Measurements from ENCODE around the gene RMRP. TPM values are rescaled to one million over a fixed set of nuclear protein-coding genes. Genes with fewer than 3 reads are reported as not detected.

RMRP gene
- total and polyA plus RNA-seq, 2 donors (not counting 1 experiment from before 2014, with no cell fraction given): 7,890 TPM; not detected in 1

DNA sequence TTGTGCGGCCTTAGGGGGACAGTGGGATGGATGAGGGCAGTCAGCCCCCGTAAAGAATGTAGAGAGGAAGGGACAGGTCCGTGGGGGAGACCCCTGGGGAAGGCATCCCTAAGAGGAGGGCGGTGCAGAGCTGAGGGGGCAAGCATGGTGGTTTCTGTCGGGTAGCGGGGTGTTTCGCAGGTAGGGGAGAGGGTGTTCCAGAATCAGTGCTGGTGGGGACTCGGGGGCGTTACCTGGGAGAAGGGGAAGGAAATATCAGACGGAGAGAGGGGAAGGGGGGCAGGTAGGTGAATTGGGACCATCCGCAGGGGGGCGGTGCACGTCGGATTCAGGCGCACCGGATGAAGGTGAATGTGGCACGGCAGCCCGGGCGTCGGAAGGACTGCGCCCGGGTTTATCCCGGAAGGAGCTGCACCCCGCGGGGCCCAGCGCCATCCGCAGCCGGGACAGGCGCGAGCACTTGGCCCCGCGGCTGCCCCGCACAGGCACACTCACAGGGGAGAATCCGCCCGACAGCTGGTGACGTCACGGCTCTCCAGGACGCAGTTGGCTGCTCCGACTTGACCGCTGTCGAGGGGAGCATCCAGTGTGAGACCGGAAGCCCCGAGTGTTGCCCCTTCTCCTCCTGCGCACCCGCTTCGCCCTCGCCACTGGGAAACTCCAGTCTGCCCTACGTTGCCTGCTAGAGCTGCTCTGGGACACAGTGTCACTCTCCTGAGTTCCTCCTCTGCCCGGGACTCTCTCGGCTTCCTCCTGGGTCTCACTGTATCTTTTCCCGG is 40.9 kb downstream of the RMRP start:
- Histone ChIP-seq H3K27me3 (replicated peaks in 1 of 4; ENCODE audit: control extremely low read depth in 1 of 4, control insufficient read depth in 3 of 4, insufficient read depth in 4 of 4, low read length in 3 of 4) (no peaks in the 10 kb centered on the region), H3K9me3 (ENCODE audit: control extremely low read depth in 1 of 3, control insufficient read depth in 2 of 3, insufficient read depth in 1 of 3, low read length in 2 of 3) (no peaks in the 10 kb centered on the region), H3K4me2 (replicated peaks; ENCODE audit: low read depth, low read length, poor library complexity, severe bottlenecking) (peak overlapping the region; percentile 76), H3K4me1 (ENCODE audit: control insufficient read depth in 2 of 2, insufficient read depth in 2 of 2, low read length in 2 of 2) (peaks cover 79 to 95% of the 10 kb centered on the region in 2 donors), H2AFZ (ENCODE audit: insufficient read depth, low read depth, low read length, poor library complexity, severe bottlenecking) (peak overlapping the region; percentile 56), H3K9ac (ENCODE audit: low read length) (peak overlapping the region; percentile 93), H3K79me2 (ENCODE audit: control insufficient read depth, insufficient read depth, low read length) (peaks cover 48% of the 10 kb centered on the region), H3K27ac (ENCODE audit: low read length in 2 of 2) (peak overlapping the region; percentile 95 to 97), H4K20me1 (ENCODE audit: control insufficient read depth, insufficient read depth, low read length, poor library complexity, severe bottlenecking) (peaks cover 41% of the 10 kb centered on the region), H3K4me3 (ENCODE audit: control extremely low read depth in 1 of 5, extremely low read depth in 1 of 5, insufficient read depth in 1 of 5, low read depth in 2 of 5, low read length in 4 of 5) (peak overlapping the region; percentile 80 to 91 (median 90)), H3K36me3 (replicated peaks in 1 of 2; ENCODE audit: control extremely low read depth in 1 of 2, control insufficient read depth in 1 of 2, extremely low read depth in 1 of 2, insufficient read depth in 2 of 2, low read length in 1 of 2) (peaks cover 8 to 42% of the 10 kb centered on the region in 2 experiments)
- H3K4me3 Mint-ChIP-seq: peak overlapping the region; percentile 86
- 6% methylated on average over 51 of the region's 51 CpGs for WGBS (ENCODE audit: insufficient coverage)
- no peaks in the 10 kb centered on the region for H3K27me3 Mint-ChIP-seq
- H3K9me3 Mint-ChIP-seq (ENCODE audit: insufficient read depth): no peaks in the 10 kb centered on the region
- ATAC-seq (ENCODE audit: low read depth) (peak; percentile 11), DNase-seq (peak; percentile 82)
- intact Hi-C loops (cut with micrococcal nuclease): no loop called here
- POLR2A ChIA-PET: interaction anchor here (0.6 to 7.1 kb wide), 11 partner anchors 10 to 575 kb away, joined by 3 to 114 read pairs (median 5); partner anchors contain the start of genes CCDC107, CREB3, RMRP and SIT1
- peaks cover 94% of the 10 kb centered on the region for H3K4me1 Mint-ChIP-seq
- CTCF ChIA-PET: interaction anchor here (0.7 to 14.3 kb wide), 19 partner anchors 9 to 265 kb away, joined by 3 to 357 read pairs (median 5); partner anchors contain the start of genes ARHGEF39, CCDC107, CREB3 and RMRP
- TF ChIP-seq EZH2 (IDR thresholded peaks at IDR 0.05; ENCODE audit: borderline replicate concordance, insufficient read depth, low read depth, low read length, poor library complexity, severe bottlenecking): no peak
- TF ChIP-seq, protein P1, sequence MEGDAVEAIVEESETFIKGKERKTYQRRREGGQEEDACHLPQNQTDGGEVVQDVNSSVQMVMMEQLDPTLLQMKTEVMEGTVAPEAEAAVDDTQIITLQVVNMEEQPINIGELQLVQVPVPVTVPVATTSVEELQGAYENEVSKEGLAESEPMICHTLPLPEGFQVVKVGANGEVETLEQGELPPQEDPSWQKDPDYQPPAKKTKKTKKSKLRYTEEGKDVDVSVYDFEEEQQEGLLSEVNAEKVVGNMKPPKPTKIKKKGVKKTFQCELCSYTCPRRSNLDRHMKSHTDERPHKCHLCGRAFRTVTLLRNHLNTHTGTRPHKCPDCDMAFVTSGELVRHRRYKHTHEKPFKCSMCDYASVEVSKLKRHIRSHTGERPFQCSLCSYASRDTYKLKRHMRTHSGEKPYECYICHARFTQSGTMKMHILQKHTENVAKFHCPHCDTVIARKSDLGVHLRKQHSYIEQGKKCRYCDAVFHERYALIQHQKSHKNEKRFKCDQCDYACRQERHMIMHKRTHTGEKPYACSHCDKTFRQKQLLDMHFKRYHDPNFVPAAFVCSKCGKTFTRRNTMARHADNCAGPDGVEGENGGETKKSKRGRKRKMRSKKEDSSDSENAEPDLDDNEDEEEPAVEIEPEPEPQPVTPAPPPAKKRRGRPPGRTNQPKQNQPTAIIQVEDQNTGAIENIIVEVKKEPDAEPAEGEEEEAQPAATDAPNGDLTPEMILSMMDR (IDR thresholded peaks at IDR 0.05): peak; percentile 21
- peak overlapping the region; percentile 86 for H3K27ac Mint-ChIP-seq

All from B cell (primary cell).